Measurements from ENCODE around the gene FILIP1. TPM values are rescaled to one million over a fixed set of nuclear protein-coding genes. Genes with fewer than 3 reads are reported as not detected.

The FILIP1 gene
- total and polyA plus RNA-seq, 2 donors (not counting 1 experiment from before 2014, with no cell fraction given) = 0.33 to 2.3 TPM

DNA sequence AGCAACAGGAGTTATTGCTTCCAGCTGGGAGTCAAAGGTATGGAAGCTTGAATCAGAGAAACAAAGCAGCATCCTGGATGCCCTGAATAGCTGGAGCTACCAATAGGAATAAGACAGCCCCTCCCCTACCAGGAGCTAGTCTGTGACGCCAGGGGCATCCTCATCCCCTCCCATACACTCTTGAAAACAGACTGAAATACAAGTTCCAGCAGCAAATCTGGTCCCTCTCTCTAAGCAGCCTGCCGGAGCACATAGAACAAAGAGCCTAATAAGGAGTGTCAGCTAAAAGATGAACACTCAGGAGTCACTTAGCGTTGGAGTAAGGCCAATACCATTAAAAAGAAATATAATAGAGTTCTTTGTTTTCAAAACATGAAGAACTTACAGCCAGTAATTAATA, 25.6 kb downstream of the FILIP1 start:
- Histone ChIP-seq H3K36me3 (ENCODE audit: control insufficient read depth, insufficient read depth, low read length) (no peaks in the 10 kb centered on the region), H3K9me3 (ENCODE audit: control insufficient read depth, insufficient read depth, low read depth, low read length) (no peaks in the 10 kb centered on the region), H3K27me3 (ENCODE audit: control insufficient read depth, insufficient read depth, low read length) (no peaks in the 10 kb centered on the region), H3K79me2 (ENCODE audit: control insufficient read depth, insufficient read depth, low read length) (no peaks in the 10 kb centered on the region), H2AFZ (ENCODE audit: low read length) (no peak overlapping the region), H3K4me3 (replicated peaks in 1 of 4; ENCODE audit: control extremely low read depth in 1 of 4, insufficient read depth in 1 of 4, low read depth in 3 of 4, low read length in 4 of 4) (no peak overlapping the region), H3K4me1 (ENCODE audit: control insufficient read depth, extremely low read depth, insufficient read depth, low read length) (no peaks in the 10 kb centered on the region), H4K20me1 (ENCODE audit: control insufficient read depth, extremely low read depth, insufficient read depth, low read length) (no peaks in the 10 kb centered on the region), H3K4me2 (ENCODE audit: extremely low read depth, insufficient read depth, low read length) (no peak overlapping the region), H3K9ac (ENCODE audit: insufficient read depth, low read length) (no peak overlapping the region), H3K27ac (ENCODE audit: insufficient read depth, low read length) (no peak overlapping the region)
- no peak for TF ChIP-seq EZH2 (IDR thresholded peaks at IDR 0.05; ENCODE audit: low read length, missing control alignments)
- TF ChIP-seq, protein P1, sequence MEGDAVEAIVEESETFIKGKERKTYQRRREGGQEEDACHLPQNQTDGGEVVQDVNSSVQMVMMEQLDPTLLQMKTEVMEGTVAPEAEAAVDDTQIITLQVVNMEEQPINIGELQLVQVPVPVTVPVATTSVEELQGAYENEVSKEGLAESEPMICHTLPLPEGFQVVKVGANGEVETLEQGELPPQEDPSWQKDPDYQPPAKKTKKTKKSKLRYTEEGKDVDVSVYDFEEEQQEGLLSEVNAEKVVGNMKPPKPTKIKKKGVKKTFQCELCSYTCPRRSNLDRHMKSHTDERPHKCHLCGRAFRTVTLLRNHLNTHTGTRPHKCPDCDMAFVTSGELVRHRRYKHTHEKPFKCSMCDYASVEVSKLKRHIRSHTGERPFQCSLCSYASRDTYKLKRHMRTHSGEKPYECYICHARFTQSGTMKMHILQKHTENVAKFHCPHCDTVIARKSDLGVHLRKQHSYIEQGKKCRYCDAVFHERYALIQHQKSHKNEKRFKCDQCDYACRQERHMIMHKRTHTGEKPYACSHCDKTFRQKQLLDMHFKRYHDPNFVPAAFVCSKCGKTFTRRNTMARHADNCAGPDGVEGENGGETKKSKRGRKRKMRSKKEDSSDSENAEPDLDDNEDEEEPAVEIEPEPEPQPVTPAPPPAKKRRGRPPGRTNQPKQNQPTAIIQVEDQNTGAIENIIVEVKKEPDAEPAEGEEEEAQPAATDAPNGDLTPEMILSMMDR (conservative IDR thresholded peaks at IDR 0.05 in 1 of 2, IDR thresholded peaks at IDR 0.05 in 1 of 2; ENCODE audit: low read depth in 1 of 2, low read length in 2 of 2) = no peak
- DNase-seq (ENCODE audit: low read depth in 2 of 2) = no peak

DNA sequence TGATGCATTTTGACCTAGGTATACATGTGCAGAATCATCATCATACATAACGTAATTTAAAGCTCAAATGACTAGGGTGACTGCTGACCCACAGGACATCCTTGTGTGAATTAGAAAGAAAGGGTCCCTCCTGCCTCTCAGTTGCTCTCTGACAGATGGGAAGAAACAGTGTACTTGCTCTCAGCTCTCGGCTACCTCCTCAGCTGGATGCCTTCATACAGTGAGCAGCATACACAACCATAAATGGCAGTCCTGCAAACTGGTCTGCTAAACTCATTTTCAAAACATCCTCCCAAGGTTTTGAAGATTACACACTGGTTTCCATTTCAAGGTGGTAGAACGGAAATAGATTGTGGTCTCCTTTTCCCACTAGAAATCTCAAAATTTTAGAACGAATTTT, 26.3 kb downstream of the FILIP1 start:
- no peak overlapping the region for H3K9ac ChIP-seq (ENCODE audit: insufficient read depth, low read length)
- H3K27me3 ChIP-seq (ENCODE audit: control insufficient read depth, insufficient read depth, low read length) = no peaks in the 10 kb centered on the region
- H3K79me2 ChIP-seq (ENCODE audit: control insufficient read depth, insufficient read depth, low read length) = no peaks in the 10 kb centered on the region
- H4K20me1 ChIP-seq (ENCODE audit: control insufficient read depth, extremely low read depth, insufficient read depth, low read length) = no peaks in the 10 kb centered on the region
- no peak overlapping the region for H3K4me2 ChIP-seq (ENCODE audit: extremely low read depth, insufficient read depth, low read length)
- peak overlapping the region; percentile 11 for H2AFZ ChIP-seq (ENCODE audit: low read length)
- H3K4me1 ChIP-seq (ENCODE audit: control insufficient read depth, extremely low read depth, insufficient read depth, low read length) = no peaks in the 10 kb centered on the region
- H3K27ac ChIP-seq (ENCODE audit: insufficient read depth, low read length) = no peak overlapping the region
- H3K36me3 ChIP-seq (ENCODE audit: control insufficient read depth, insufficient read depth, low read length) = no peaks in the 10 kb centered on the region
- DNase-seq (ENCODE audit: low read depth in 2 of 2) = no peak
- H3K9me3 ChIP-seq (ENCODE audit: control insufficient read depth, insufficient read depth, low read depth, low read length) = no peaks in the 10 kb centered on the region
- TF ChIP-seq, protein P1 (conservative IDR thresholded peaks at IDR 0.05 in 1 of 2, IDR thresholded peaks at IDR 0.05 in 1 of 2; ENCODE audit: low read depth in 1 of 2, low read length in 2 of 2) = no peak
- TF ChIP-seq EZH2 (IDR thresholded peaks at IDR 0.05; ENCODE audit: low read length, missing control alignments) = no peak
- H3K4me3 ChIP-seq (replicated peaks in 1 of 4; ENCODE audit: control extremely low read depth in 1 of 4, insufficient read depth in 1 of 4, low read depth in 3 of 4, low read length in 4 of 4) = no peak overlapping the region

DNA sequence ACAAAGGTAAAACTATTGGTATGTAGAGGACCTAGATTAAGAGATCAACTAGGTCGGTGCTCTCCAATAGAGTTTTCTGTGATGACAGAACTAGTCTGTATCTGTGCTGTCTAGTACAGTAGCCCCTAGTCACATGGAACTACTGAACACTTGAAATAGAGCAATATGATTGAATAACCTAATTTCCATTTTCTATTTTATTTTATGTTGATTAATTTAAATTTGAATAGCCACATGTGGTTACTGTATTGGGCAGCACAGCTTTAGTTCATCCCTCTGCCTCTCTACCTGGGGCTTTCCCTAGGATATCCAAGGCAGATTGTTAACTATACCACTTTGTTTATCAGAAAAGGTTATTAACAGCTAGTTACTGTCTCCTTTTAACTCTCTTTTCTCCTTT, 27.0 kb downstream of the FILIP1 start:
- no peak for TF ChIP-seq EZH2 (IDR thresholded peaks at IDR 0.05; ENCODE audit: low read length, missing control alignments)
- TF ChIP-seq, protein P1 (conservative IDR thresholded peaks at IDR 0.05 in 1 of 2, IDR thresholded peaks at IDR 0.05 in 1 of 2; ENCODE audit: low read depth in 1 of 2, low read length in 2 of 2) = no peak
- no peaks in the 10 kb centered on the region for H3K4me1 ChIP-seq (ENCODE audit: control insufficient read depth, extremely low read depth, insufficient read depth, low read length)

More for the DNA sequence above, 27.0 kb downstream of the FILIP1 start:
- Histone ChIP-seq H3K4me2 (ENCODE audit: extremely low read depth, insufficient read depth, low read length) (no peak overlapping the region), H3K27me3 (ENCODE audit: control insufficient read depth, insufficient read depth, low read length) (no peaks in the 10 kb centered on the region), H3K27ac (ENCODE audit: insufficient read depth, low read length) (no peak overlapping the region), H3K9ac (ENCODE audit: insufficient read depth, low read length) (no peak overlapping the region), H3K4me3 (replicated peaks in 1 of 4; ENCODE audit: control extremely low read depth in 1 of 4, insufficient read depth in 1 of 4, low read depth in 3 of 4, low read length in 4 of 4) (no peak overlapping the region), H2AFZ (ENCODE audit: low read length) (no peak overlapping the region), H4K20me1 (ENCODE audit: control insufficient read depth, extremely low read depth, insufficient read depth, low read length) (no peaks in the 10 kb centered on the region), H3K9me3 (ENCODE audit: control insufficient read depth, insufficient read depth, low read depth, low read length) (no peaks in the 10 kb centered on the region), H3K79me2 (ENCODE audit: control insufficient read depth, insufficient read depth, low read length) (no peaks in the 10 kb centered on the region), H3K36me3 (ENCODE audit: control insufficient read depth, insufficient read depth, low read length) (no peaks in the 10 kb centered on the region)
- DNase-seq (ENCODE audit: low read depth in 2 of 2) = no peak

All from fibroblast of lung (primary cell).